Measurements from ENCODE around the gene MEGF8.
A peak's percentile ranks its signal among the peaks of the same experiment; 100 is the strongest.

The MEGF8 gene

GRCh38 chr19:42422092-42422900 is 96.9 kb downstream of the MEGF8 start:
- DNase-seq, result no peak

DNA sequence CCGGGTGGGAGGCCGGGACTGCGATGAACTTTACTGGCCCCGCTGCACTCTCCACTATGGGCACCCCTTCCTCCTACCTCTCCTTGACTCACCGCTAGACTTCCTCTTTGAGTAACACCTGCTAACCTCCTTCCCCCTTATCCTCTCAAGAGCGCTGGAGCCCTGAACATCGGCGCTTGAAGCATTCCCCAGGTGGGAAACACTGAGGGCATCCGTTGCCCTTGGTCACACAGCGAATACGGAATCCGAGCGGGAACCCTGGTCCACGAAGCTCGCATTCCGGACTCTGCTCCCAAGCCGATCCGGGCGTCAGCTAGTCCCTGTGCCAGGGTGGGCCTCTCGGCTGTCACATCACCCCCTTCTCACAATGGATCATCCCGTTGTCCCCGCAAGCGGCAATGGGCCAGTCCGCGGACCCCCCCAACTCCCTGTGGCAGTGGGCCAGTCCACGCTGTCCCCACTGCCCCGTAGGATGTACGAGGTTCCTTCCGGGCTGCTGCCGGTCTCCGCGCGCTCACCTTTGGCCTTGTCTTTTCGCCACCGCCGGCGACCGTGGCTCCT is 97.5 kb downstream of the MEGF8 start:
- DNase-seq, result no peak

DNA sequence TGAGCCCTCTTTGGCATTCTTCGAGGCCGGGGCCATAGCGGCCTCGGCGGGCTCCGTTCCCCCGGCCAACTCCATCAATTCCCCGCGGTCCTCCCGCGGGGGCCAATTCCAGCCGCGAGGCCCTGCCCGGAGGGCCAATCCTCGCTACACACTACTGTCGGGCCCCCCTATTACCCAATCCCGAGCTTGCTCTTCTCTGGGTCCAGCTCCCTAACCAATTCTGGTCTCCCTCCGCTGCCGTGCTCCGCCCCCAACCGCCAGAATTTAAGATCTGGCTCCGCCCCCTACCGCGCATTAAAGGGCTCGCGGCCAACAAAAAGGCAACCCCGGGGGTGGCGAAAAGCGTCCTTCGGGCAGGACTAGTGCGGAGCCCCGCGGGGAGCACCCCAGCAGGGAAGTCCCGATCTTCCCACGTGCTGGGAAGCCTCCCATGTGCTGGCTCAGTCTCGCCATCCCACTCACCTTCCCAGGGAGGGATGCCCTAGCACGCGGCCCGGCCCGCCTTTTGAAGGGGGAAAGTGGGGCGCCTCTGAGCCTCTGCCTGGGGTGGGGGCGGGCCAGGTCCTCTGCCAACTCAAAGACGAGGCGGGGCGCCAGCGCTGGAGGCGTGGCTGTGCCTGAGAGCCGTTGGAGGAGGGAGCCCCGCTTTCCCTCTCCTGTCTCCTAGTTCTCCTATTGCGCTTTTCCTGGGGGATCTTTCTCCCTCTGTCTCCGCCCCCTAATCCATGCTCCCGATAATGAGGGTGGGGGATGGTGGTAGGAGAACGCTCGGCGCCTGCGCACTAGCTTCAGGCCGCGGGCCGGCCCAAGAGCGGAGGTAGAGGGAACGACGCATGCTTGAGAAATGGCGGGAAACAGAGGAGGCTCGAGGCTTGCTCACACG is 98.3 kb downstream of the MEGF8 start:
- DNase-seq, result peak; percentile 70

GRCh38 chr19:42424345-42424707 is 98.9 kb downstream of the MEGF8 start:
- DNase-seq, result no peak

DNA sequence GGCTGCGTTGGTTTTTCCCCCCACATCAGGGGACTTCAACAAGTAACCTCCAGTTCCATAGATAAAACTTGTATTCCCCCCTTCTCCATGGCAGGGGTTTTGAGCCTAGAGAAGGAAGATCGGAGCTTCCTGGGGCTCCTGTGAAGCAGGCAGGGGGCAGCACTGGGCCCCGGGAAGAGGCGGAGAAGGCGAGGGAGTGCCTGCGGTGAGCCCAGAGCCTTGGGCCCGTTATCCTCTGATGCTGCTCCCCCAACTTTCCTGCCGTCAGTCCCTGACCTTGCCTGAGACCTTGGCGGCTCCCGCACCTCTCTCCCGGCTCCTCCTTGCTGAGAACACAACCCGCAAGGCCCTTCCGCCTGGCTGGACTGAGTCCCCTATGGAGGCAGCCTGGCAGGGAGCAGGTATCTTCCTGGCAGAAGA is 99.3 kb downstream of the MEGF8 start:
- no peak for DNase-seq

DNA sequence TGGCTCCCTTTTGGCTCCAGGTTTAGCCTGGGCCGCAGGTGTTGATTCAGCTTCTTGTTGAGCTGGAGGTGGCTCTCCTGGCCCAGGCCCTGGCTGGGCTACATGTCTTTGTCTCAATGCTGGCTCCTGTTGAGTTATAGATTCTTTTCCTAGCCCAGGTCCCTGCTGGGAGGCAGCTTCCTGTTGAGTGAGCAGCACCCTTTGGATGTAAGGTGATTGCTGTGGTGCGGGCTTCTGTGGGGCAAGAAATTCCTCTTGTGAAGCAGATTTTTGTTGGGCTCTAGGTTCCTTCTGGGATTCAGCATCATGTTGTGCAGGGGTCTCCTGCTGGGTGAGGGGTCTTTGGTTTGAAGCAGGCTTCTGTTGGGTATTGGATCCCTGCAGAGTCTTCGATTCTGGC is 101.2 kb downstream of the MEGF8 start:
- no peak for DNase-seq

- DNase-seq, result no peak
Observed at GRCh38 chr19:42427313-42427712, 101.9 kb downstream of the MEGF8 start, which contains the start of gene LIPE. LIPE (minus strand) TSS chr19:42427388; CDS start chr19:42427149, 239 bp downstream.
